CD1c-positive myeloid dendritic cell (primary cell): Measurements from ENCODE around the gene ADAMTSL1.

Source experiments
- DNase-seq: peaks from one replicate; pipeline ENCODE4 v3.0.0-alpha.2; 2016; ENCODE audit errors: extremely low spot score

ADAMTSL1 gene

DNA sequence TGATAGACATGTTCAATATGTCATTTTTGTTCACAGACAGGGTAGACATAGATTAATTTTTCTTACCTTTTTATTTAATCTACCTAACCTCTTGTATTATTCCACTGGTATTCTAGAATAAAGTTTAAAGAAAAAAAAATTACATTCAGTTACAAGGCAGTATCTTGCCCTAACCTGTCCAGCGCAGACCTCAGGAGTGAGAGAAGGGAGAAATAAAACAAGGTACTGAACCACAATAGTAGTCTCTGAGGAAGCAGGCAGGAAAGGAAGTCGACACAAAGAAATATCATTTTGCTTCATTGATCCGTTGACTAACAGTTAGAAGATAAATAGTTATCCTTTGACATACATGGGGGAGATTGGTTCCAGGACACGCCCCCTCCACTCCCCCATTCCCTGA, 12.5 kb upstream of the ADAMTSL1 start:
- no peak for DNase-seq

GRCh38 chr9:18463991-18464390, 10.0 kb upstream of the ADAMTSL1 start:
- DNase-seq, result no peak

DNA sequence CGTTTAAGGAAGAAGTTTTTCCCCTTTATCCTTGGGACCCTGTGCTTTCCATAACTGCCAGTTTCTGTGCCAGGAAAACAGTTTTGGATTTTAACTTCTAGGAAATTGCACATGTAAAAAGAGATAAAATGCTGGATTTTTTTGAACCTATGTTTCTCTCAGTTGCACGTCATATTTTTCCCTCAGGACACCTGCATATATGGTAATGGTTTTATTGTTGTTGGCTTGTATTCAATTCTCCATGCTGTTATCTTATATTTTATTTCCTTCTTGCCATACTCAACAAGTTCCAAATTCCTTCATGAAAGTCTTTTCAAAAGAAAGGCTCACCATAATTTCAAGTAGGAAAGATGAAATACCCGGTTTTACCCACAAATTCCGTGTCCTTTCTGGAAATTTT, 7.9 kb upstream of the ADAMTSL1 start:
- no peak for DNase-seq

DNA sequence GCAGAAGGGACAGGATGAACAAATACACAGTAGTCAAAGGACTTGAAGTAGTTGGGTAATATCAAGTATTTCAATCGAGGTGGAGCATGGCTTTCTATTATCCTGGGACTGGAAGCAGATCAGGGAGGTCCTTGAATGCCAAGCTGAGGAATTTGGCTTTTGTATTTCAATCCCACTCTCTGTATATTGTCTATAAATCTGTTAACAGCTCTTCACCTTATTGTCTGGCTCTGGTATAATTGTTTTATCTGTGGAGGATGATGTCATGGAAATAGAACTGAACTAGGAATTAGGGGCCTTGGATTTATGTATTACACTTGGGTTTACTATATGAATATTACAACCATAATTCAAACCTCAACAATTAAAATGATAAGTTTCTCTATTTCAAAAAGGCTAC, 6.3 kb upstream of the ADAMTSL1 start:
- DNase-seq, result no peak

DNA sequence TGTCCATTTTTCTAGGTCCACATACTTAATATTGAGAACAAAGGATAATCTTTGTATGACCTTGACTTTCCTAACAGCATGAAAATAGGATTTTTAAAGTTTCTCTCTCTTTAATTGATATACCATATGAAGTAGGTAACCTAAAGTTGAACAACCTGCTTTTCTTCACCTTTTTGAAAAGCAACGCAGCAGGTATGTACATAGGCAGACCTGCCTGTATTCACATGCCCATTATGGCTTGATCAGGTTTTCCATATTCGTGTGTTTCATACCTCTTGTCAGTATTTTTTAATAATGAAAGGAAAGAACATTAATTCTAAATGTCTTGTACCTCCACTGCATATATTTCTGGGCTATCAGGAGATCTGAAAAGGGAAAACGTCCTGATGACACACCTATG, 1.5 kb upstream of the ADAMTSL1 start:
- DNase-seq, result no peak

DNA sequence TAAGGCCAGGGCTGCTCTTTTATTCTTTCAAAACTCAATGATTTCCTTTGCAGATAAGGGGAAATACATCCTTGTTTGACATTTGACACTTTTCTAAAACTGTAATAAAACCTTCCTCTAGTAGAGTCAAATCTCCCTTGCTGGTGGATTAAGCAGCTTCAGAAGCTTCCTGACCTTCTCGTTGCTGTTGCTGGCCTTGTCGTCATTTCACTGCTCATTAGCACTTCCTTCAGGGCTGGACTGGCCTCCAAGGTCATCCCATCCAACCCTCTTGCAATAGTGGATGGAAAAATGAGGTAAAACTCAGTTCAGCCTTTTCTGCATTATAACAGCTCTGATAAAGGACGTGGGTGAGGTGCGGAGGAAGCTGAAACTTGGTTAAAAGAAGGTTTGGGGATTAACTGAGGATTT, 1.1 kb upstream of the ADAMTSL1 start:
- DNase-seq, result no peak

DNA sequence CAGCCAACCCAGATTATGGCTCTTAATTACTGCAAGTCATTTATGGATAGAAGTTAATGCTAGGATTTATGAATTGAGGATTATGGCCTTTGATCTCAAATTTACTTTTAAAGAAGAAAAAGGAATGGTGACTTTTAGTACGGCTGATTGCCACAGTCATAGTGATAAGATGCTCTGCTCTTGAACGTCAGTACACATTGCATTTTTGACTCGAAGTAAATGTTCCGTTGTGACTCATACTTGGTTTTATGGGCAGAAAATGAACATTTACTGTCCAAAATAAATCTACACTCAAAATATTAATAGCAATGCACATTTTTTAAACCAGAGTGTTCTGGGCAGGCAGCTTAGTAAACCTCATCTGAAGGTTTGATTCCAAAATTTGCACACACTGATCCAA, 830 bp downstream of the ADAMTSL1 start:
- no peak for DNase-seq

GRCh38 chr9:18477121-18477660, 3.2 kb downstream of the ADAMTSL1 start:
- no peak for DNase-seq

- no peak for DNase-seq
Observed at GRCh38 chr9:18477719-18478118, 3.8 kb downstream of the ADAMTSL1 start.

GRCh38 chr9:18478501-18479361, 4.8 kb downstream of the ADAMTSL1 start:
- DNase-seq, result no peak

- DNase-seq, result no peak
Observed at GRCh38 chr9:18479405-18479804, 5.5 kb downstream of the ADAMTSL1 start.

GRCh38 chr9:18480662-18481093, 6.7 kb downstream of the ADAMTSL1 start:
- DNase-seq, result no peak

DNA sequence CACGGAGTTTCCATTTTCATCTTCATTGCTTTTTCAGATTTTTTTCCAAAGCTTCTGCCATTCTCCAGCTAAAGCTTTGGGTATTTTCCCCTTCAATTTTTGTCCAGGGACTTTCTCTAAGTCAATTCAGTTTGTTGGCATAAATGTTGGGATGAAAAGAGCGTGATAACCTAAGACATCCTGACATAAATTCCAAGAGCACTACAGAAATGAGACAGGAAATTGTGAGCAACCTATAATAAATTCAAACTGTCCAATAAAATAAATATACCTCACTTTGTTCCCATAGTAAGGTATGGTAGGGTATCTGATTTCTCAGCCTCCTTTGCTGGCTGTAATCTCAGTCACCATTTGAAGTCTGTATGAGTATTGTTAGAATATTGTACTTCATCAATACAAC, 8.4 kb downstream of the ADAMTSL1 start:
- no peak for DNase-seq

DNA sequence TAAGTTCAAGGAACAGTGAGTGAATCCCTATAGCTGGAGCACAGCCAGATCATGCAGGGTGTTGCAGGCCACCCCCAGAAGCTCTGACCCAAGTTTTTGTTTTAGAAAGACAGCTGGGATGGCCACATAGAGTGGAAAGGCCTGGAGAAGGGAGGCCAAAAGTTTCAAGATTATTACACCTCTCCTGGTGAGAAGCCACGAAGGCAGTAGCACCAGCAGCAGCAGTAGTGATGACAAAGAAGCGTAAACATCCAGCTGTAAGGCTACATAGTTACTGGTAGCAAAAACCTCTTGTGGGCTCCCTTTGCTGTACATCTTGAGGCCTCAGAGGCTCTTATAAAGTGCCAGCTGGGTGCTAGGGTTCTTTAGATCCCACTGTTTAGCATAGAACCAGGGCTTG, 11.8 kb downstream of the ADAMTSL1 start:
- no peak for DNase-seq

- no peak for DNase-seq
Observed at GRCh38 chr9:18487611-18488010, 13.7 kb downstream of the ADAMTSL1 start.

DNA sequence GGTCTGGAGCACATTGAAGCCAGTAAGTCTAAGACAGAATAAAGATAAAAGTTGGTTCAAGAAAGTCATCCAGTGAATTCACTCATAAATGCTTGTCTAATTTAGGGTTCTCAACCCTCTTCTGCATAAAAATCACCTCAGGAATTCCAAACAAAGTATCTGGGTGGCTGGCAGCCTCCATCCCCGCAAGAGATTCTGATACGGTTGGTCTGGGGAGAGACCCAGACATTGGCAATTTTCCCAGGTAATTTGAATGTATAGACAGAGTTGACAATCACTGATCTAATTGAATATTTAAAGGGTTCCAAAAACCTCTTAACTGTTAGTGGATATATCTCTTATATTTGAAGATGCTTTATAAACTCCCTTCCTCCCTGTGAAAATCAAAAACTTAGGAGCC, 14.9 kb downstream of the ADAMTSL1 start:
- no peak for DNase-seq

- no peak for DNase-seq
Observed at GRCh38 chr9:18489861-18490260, 15.9 kb downstream of the ADAMTSL1 start.

DNA sequence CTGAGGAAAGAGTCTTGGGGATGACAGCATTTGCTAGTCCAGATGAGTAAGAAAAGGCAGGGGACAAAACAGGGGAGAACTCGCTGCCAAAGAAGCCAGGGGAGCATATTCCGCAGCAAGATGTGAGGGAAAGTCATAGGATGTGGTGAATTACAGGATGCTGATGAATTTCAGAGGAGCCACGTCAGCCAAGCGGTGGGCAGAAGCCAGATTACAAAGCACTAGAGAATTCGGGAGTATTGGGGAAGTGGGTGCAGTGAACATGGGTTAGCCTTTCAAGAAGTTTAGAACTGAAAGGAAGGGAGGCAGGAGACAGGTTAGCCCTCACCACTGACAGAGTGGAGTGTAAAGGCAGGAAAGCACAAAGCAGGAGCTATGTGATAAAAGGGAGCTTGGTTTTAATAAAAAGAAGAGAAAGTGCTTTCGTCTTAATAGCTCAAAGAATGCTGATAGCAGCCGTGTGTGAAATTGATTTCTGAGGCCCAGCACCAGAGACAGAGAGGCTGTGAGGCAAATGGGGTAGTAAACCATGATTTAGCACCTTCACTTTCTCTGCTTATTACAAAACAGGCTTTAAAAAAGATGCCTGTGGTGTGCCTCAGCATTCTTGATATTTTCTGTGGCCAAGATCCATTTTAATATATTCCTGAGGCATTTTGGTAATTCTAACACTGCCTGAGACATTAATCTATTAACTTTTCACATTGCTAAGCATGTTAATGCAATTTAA, 16.9 kb downstream of the ADAMTSL1 start:
- no peak for DNase-seq

GRCh38 chr9:18492612-18493011, 18.7 kb downstream of the ADAMTSL1 start:
- no peak for DNase-seq

DNA sequence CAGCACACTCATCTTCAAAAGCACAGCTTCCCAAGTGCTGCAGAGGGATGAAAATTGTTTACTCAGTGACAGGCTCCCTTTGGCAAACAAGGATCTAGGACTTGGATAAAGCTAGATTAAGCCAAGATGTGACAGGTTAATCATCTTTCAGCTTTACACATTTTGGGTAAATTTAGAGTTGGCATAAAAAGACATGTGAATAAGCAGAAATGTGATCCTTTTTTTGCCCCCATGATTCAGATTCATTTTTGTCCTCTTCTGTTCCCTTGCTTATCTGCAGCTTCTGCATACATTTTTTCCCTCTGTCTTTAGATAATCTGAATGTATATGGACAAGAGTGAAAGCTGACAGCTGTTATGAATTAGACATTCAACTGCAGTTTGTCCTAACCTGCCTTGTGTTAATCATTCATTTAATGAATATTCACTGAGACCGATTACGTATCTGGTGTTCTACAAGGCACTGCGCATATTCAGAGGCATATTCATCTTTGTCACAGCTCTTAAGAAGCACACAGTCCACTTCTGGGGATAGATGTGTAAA, 19.6 kb downstream of the ADAMTSL1 start:
- no peak for DNase-seq

DNA sequence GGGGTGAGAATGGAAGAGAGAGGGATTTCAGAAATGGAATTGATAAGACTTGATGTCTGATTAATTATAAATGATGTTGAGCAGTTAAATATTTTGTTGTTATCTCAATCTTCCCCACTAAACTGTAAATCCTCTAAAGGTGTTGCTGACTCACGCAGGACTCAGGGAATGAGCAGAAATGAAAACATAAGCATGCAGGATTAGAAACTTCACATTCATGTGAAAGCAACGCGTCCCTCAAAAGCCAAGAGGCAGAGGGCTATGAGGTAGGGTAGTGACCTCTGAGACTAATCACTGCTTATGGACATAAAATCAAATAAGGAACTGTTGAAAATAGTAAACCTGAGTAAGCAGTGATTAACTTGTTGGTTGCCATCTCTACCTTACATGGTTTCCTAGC, 21.1 kb downstream of the ADAMTSL1 start:
- no peak for DNase-seq

GRCh38 chr9:18496256-18497000, 22.5 kb downstream of the ADAMTSL1 start:
- DNase-seq, result no peak
